HEK293 (cell line): ENCODE data around the gene ELAVL4.

Source experiments
- CTCF ChIA-PET: fragments of 350-600 bp; formaldehyde crosslinking; extraction: SDS; loops from one replicate; lab custom pipeline; 2021; ENCODE audit warnings: antibody characterized with exemption; lab: Yijun Ruan, JAX
- POLR2A ChIA-PET: fragments of 300-600 bp; formaldehyde crosslinking; extraction: SDS; loops from one replicate; lab custom pipeline; 2020; ENCODE audit warnings: antibody characterized with exemption, inconsistent platforms; lab: Yijun Ruan, JAX
- H3K27ac ChIP-seq: fragments of 200-500 bp; sonication (Bioruptor generic); 2 replicates; pipeline ENCODE4 v1.5.1; 2014; ENCODE audit warnings: low read depth, low read length, control low read depth, inconsistent platforms; ENCODE audit errors: extremely low read depth
- H3K36me3 ChIP-seq, 2 experiments: fragments of 200-500 bp in 1 of 2; sonication (Bioruptor generic) in 1 of 2; 1 replicate in 1 of 2; 2 replicates in 1 of 2; pipeline ENCODE4 v1.5.1; 2014 to 2017; ENCODE audit warnings: inconsistent platforms in 2 of 2, low read length in 2 of 2; ENCODE audit not compliant: control insufficient read depth in 2 of 2, insufficient read depth in 1 of 2
- H3K4me1 ChIP-seq: fragments of 200-500 bp; sonication (Bioruptor generic); 2 replicates; pipeline ENCODE4 v1.5.1; 2014; ENCODE audit warnings: mild to moderate bottlenecking, low read length, inconsistent platforms; ENCODE audit not compliant: control insufficient read depth, insufficient read depth
- H3K4me3 ChIP-seq: 2 replicates; pipeline ENCODE4 v1.5.1; 2011; ENCODE audit warnings: low read depth, mild to moderate bottlenecking, control low read depth, low read length, moderate library complexity
- H3K9me3 ChIP-seq: fragments of 200-500 bp; sonication (Bioruptor generic); 2 replicates; pipeline ENCODE4 v1.5.1; 2014; ENCODE audit warnings: low read depth, low read length, inconsistent platforms; ENCODE audit not compliant: control insufficient read depth, insufficient read depth
- GLI2 ChIP-seq: fragments of 450-650 bp; formaldehyde crosslinking; IDR thresholded peaks from 2 replicates; pipeline ENCODE4; 2017; ENCODE audit warnings: missing biosample characterization, missing genetic modification characterization, low read depth, borderline replicate concordance
- HOXA7 ChIP-seq: sonication (generic); formaldehyde crosslinking; IDR thresholded peaks from 2 replicates; pipeline ENCODE4 v1.8.1; 2022; ENCODE audit warnings: missing genetic modification reagents, borderline replicate concordance
- IKZF3 ChIP-seq: fragments of 450-650 bp; IDR thresholded peaks from 2 replicates; pipeline ENCODE4 v1.5.0; 2018; ENCODE audit warnings: missing biosample characterization, mild to moderate bottlenecking, missing genetic modification characterization, moderate library complexity
- PBX3 ChIP-seq: sonication (generic); formaldehyde crosslinking; IDR thresholded peaks from 2 replicates; pipeline ENCODE4 v1.8.1; 2022; ENCODE audit warnings: mild to moderate bottlenecking, moderate library complexity, missing genetic modification reagents
- PRDM1 ChIP-seq: fragments of 450-650 bp; formaldehyde crosslinking; IDR thresholded peaks from 2 replicates; pipeline ENCODE4; 2016; ENCODE audit warnings: missing biosample characterization, missing genetic modification characterization
- PRDM10 ChIP-seq: fragments of 450-650 bp; formaldehyde crosslinking; IDR thresholded peaks from 2 replicates; pipeline ENCODE4 v1.5.1; 2016; ENCODE audit warnings: missing biosample characterization, missing genetic modification characterization
- ZNF416 ChIP-seq: fragments of 450-650 bp; formaldehyde crosslinking; IDR thresholded peaks from 2 replicates; pipeline ENCODE4 v1.5.1; 2016; ENCODE audit warnings: missing biosample characterization, missing genetic modification characterization
- ZNF449 ChIP-seq: fragments of 450-650 bp; formaldehyde crosslinking; IDR thresholded peaks from 2 replicates; pipeline ENCODE4 v1.5.1; 2017; ENCODE audit warnings: missing biosample characterization, mild to moderate bottlenecking, missing genetic modification characterization, moderate library complexity
- ZNF501 ChIP-seq: fragments of 450-650 bp; formaldehyde crosslinking; IDR thresholded peaks from 2 replicates; pipeline ENCODE4 v1.5.1; 2016; ENCODE audit warnings: missing biosample characterization, missing genetic modification characterization
- ZNF600 ChIP-seq: fragments of 450-650 bp; formaldehyde crosslinking; IDR thresholded peaks from 2 replicates; pipeline ENCODE4 v1.5.1; 2016; ENCODE audit warnings: missing biosample characterization, missing genetic modification characterization
- ZNF626 ChIP-seq: fragments of 450-650 bp; sonication (Bioruptor Pico); formaldehyde crosslinking; IDR thresholded peaks from 2 replicates; pipeline ENCODE4 v1.5.1; 2018; ENCODE audit warnings: missing biosample characterization, missing genetic modification characterization, inconsistent platforms
- ZNF692 ChIP-seq: fragments of 450-650 bp; formaldehyde crosslinking; IDR thresholded peaks from 2 replicates; pipeline ENCODE4 v1.5.1; 2016; ENCODE audit warnings: missing biosample characterization, missing genetic modification characterization
- ZSCAN4 ChIP-seq: fragments of 450-650 bp; formaldehyde crosslinking; IDR thresholded peaks from 2 replicates; pipeline ENCODE4 v1.5.1; 2017; ENCODE audit warnings: missing biosample characterization, missing genetic modification characterization

Gene ELAVL4

GRCh38 chr1:50228871-50229384 is 120.2 kb downstream of the ELAVL4 start (continued):
- TF ChIP-seq ZNF449 (tag by site-specific recombination) (no peak), ZSCAN4 (tag by site-specific recombination) (no peak)

GRCh38 chr1:50231209-50231608 is 122.5 kb downstream of the ELAVL4 start:
- TF ChIP-seq ZNF626 (tag by site-specific recombination), result no peak
- TF ChIP-seq PRDM10 (tag by site-specific recombination), result no peak
- TF ChIP-seq ZNF416 (tag by site-specific recombination), result no peak
- TF ChIP-seq GLI2 (tag by site-specific recombination), result no peak
- TF ChIP-seq PBX3 (CRISPR knock-in tag), result no peak
- TF ChIP-seq PRDM1 (tag by site-specific recombination), result no peak
- CTCF ChIA-PET, result no interaction called here
- POLR2A ChIA-PET, result no interaction called here

GRCh38 chr1:50232336-50232735 is 123.6 kb downstream of the ELAVL4 start:
- no peaks in the 10 kb centered on the region for H3K4me1 ChIP-seq
- ChIA-PET CTCF (interaction anchor here (1.4 kb wide), 1 partner anchor 101 kb away, joined by 4 read pairs; no protein-coding TSS in a partner anchor), POLR2A (no interaction called here)
- H3K27ac ChIP-seq, result no peak overlapping the region
- no peak overlapping the region for H3K4me3 ChIP-seq
- TF ChIP-seq ZNF501 (tag by site-specific recombination) (no peak), GLI2 (tag by site-specific recombination) (no peak), HOXA7 (no peak), IKZF3 (tag by site-specific recombination) (no peak), ZNF600 (tag by site-specific recombination) (no peak), ZNF692 (tag by site-specific recombination) (no peak), ZSCAN4 (tag by site-specific recombination) (no peak)
- no peaks in the 10 kb centered on the region for H3K9me3 ChIP-seq
- no peaks in the 10 kb centered on the region for H3K36me3 ChIP-seq

More at GRCh38 chr1:50231209-50231608, 122.5 kb downstream of the ELAVL4 start:
- Histone ChIP-seq H3K36me3 (no peaks in the 10 kb centered on the region), H3K9me3 (no peaks in the 10 kb centered on the region), H3K4me1 (no peaks in the 10 kb centered on the region), H3K27ac (no peak overlapping the region), H3K4me3 (no peak overlapping the region)
